HepG2 (cell line): ENCODE results near the gene SYNPO. TPM values are rescaled to one million over a fixed set of nuclear protein-coding genes. Genes with fewer than 3 reads are reported as not detected.
A peak's percentile ranks its signal among the peaks of the same experiment; 100 is the strongest.

Experiments used
- CSRNP1 ChIP-seq: sonication (generic); formaldehyde crosslinking; IDR thresholded peaks from 2 replicates; pipeline ENCODE4 v1.8.1; 2023; ENCODE audit warnings: mild to moderate bottlenecking, missing genetic modification reagents
- IRF9 ChIP-seq: sonication (generic); formaldehyde crosslinking; IDR thresholded peaks from 2 replicates; pipeline ENCODE4 v1.8.0; 2022; ENCODE audit warnings: missing genetic modification reagents, mild to moderate bottlenecking, borderline replicate concordance
- KDM5A ChIP-seq: fragments of 200-600 bp; sonication (generic); IDR thresholded peaks from 2 replicates; pipeline ENCODE4 v1.7.0; 2018; ENCODE audit warnings: antibody characterized with exemption, mild to moderate bottlenecking, low read length, borderline replicate concordance
- NFIC ChIP-seq: IDR thresholded peaks from 2 replicates; pipeline ENCODE4 v1.6.1; 2012; ENCODE audit warnings: mild to moderate bottlenecking, low read length, inconsistent platforms
- PRDM10 ChIP-seq: sonication (generic); formaldehyde crosslinking; IDR thresholded peaks from 2 replicates; pipeline ENCODE4 v1.4.0; 2020; ENCODE audit warnings: low read depth, missing genetic modification reagents
- SETDB1 ChIP-seq: sonication (generic); formaldehyde crosslinking; IDR thresholded peaks from 2 replicates; pipeline ENCODE4 v1.5.1; 2020; ENCODE audit warnings: missing genetic modification reagents, mild to moderate bottlenecking, borderline replicate concordance
- SMAD1 ChIP-seq: sonication (generic); formaldehyde crosslinking; IDR thresholded peaks from 2 replicates; pipeline ENCODE4 v1.4.0; 2020; ENCODE audit warnings: missing genetic modification reagents, low read depth, mild to moderate bottlenecking, borderline replicate concordance
- SNAPC4 ChIP-seq: sonication (generic); formaldehyde crosslinking; IDR thresholded peaks from 2 replicates; pipeline ENCODE4 v1.4.0; 2020; ENCODE audit warnings: mild to moderate bottlenecking, missing genetic modification reagents
- SPEN ChIP-seq: sonication (generic); formaldehyde crosslinking; IDR thresholded peaks from 2 replicates; pipeline ENCODE4 v1.5.1; 2020; ENCODE audit warnings: low read depth, mild to moderate bottlenecking, missing genetic modification reagents
- THAP11 ChIP-seq: IDR thresholded peaks from 2 replicates; pipeline ENCODE4 v1.6.1; 2016; ENCODE audit warnings: missing biosample characterization, missing genetic modification reagents
- ZBTB3 ChIP-seq: sonication (generic); formaldehyde crosslinking; IDR thresholded peaks from 2 replicates; pipeline ENCODE4 v1.4.0; 2020; ENCODE audit warnings: low read depth, mild to moderate bottlenecking, moderate library complexity, missing genetic modification reagents, borderline replicate concordance
- ZFYVE20 ChIP-seq: sonication (generic); formaldehyde crosslinking; IDR thresholded peaks from 2 replicates; pipeline ENCODE4 v1.8.0; 2023; ENCODE audit warnings: low read depth, mild to moderate bottlenecking, moderate library complexity, missing genetic modification reagents, borderline replicate concordance
- ZNF335 ChIP-seq: sonication (generic); formaldehyde crosslinking; IDR thresholded peaks from 2 replicates; pipeline ENCODE4 v1.4.0; 2020; ENCODE audit warnings: missing genetic modification reagents
- ZNF883 ChIP-seq: sonication (generic); formaldehyde crosslinking; IDR thresholded peaks from 2 replicates; pipeline ENCODE4 v1.5.1; 2020; ENCODE audit warnings: mild to moderate bottlenecking, missing genetic modification reagents; ENCODE audit errors: not compliant biosample characterization
- polyA plus RNA-seq, 8 experiments: library from polyadenylated mRNA; depleted of rRNA in 3 of 8; stranded (reverse) in 7 of 8; unstranded in 1 of 8; fragments of >200 nt; fragmentation: Illumina TruSeq in 4 of 8; extraction: Trizol in 4 of 8; gene quantifications; 2 replicates each; pipeline versions ENCODE4 v1.2.1 to v1.2.3, GENCODE V29; 2011 to 2016; ENCODE audit warnings: low read depth in 4 of 8, missing spikeins in 1 of 8, mixed read lengths in 1 of 8; ENCODE audit not compliant: insufficient read depth in 1 of 8
- total RNA-seq, 5 experiments: library from RNA; depleted of rRNA; stranded (reverse); fragments of >200 nt; fragmentation: Illumina TruSeq; extraction: Trizol; gene quantifications; 2 replicates each; pipeline ENCODE4 v1.2.3, GENCODE V29; 2016; ENCODE audit warnings: low read depth in 1 of 5

The SYNPO gene
- total and polyA plus RNA-seq, 2 of the 13 experiments (the other 11 are each of a cell fraction or from before 2014, with no cell fraction given) = 0.09 to 0.30 TPM

GRCh38 chr5:150656191-150657132, 16.0 kb downstream of the SYNPO start (continued):
- TF ChIP-seq PRDM10 (CRISPR knock-in tag) (no peak), NFIC (no peak), ZNF335 (CRISPR knock-in tag) (no peak), ZBTB3 (CRISPR knock-in tag) (no peak), CSRNP1 (CRISPR knock-in tag) (no peak), ZFYVE20 (CRISPR knock-in tag) (no peak), SETDB1 (CRISPR knock-in tag) (no peak), SPEN (CRISPR knock-in tag) (no peak), THAP11 (CRISPR knock-in tag) (no peak), IRF9 (CRISPR knock-in tag) (no peak), SNAPC4 (no peak), ZNF883 (peak; percentile 42), KDM5A (no peak), SMAD1 (CRISPR knock-in tag) (0 out of 2 replicates have a peak, but pooled peaks have one; percentile 45)
